ENCODE results near the gene SMIM5. TPM values are rescaled to one million over a fixed set of nuclear protein-coding genes. Genes with fewer than 3 reads are reported as not detected.

The SMIM5 gene
- total and polyA plus RNA-seq, 2 experiments from 2014 or later: 0.60 to 0.89 TPM

DNA sequence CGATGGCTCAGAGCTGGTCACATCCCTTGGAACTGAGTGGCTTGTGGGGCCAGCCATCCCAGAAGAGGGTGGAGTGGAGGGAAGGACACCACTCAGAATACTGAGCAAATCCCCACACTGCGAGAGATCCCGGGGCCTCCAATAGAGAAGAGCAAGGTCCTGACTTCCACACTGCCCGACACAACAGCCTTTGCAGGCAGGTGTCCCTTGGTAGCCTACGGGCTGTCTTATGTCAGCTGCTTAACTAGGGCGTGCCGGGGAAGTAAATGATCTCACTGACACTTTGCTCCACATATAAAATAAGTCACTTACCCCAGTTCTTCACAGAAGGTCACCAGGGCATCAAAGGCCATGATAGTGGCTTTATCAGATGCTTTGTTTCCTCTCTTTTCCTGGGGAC is 17.6 kb downstream of the SMIM5 start:
- Histone ChIP-seq H3K9me3 (ENCODE audit: low read depth) (no peaks in the 10 kb centered on the region), H3K36me3 (peaks cover 24% of the 10 kb centered on the region), H3K27ac (no peak overlapping the region), H3K4me3 (no peak overlapping the region), H3K4me1 (ENCODE audit: low read depth) (no peaks in the 10 kb centered on the region), H3K27me3 (no peaks in the 10 kb centered on the region)
- TF ChIP-seq, protein P1, sequence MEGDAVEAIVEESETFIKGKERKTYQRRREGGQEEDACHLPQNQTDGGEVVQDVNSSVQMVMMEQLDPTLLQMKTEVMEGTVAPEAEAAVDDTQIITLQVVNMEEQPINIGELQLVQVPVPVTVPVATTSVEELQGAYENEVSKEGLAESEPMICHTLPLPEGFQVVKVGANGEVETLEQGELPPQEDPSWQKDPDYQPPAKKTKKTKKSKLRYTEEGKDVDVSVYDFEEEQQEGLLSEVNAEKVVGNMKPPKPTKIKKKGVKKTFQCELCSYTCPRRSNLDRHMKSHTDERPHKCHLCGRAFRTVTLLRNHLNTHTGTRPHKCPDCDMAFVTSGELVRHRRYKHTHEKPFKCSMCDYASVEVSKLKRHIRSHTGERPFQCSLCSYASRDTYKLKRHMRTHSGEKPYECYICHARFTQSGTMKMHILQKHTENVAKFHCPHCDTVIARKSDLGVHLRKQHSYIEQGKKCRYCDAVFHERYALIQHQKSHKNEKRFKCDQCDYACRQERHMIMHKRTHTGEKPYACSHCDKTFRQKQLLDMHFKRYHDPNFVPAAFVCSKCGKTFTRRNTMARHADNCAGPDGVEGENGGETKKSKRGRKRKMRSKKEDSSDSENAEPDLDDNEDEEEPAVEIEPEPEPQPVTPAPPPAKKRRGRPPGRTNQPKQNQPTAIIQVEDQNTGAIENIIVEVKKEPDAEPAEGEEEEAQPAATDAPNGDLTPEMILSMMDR (IDR thresholded peaks at IDR 0.05; ENCODE audit: low read depth, low read length): no peak
- no peak for DNase-seq (ENCODE audit: low read depth in 1 of 2, low spot score in 1 of 2)

DNA sequence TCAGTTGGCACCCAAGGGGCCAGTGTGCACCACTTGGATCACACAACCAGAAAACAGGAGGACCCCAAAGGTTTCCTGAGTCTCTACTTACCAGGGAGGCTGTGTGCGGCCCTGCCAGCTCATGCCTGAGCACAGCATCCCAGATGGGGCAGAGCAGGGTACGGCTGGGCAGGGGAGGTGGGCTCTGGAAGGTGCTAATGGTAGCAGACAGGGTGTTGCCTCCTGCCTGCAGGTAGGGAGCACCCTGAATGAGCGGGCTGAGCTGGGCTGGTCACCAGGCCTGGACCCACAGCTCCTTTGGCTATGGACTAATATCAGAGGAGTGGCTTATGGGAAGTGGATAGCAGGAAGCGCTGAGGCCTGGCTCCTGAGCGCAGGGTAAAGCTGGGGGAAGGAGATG is 19.1 kb downstream of the SMIM5 start:
- no peak overlapping the region for H3K4me3 ChIP-seq
- no peak overlapping the region for H3K27ac ChIP-seq
- H3K4me1 ChIP-seq (ENCODE audit: low read depth): no peaks in the 10 kb centered on the region
- H3K36me3 ChIP-seq: peaks cover 24% of the 10 kb centered on the region
- TF ChIP-seq, protein P1 (IDR thresholded peaks at IDR 0.05; ENCODE audit: low read depth, low read length): no peak
- no peaks in the 10 kb centered on the region for H3K27me3 ChIP-seq
- no peaks in the 10 kb centered on the region for H3K9me3 ChIP-seq (ENCODE audit: low read depth)
- no peak for DNase-seq (ENCODE audit: low read depth in 1 of 2, low spot score in 1 of 2)

DNA sequence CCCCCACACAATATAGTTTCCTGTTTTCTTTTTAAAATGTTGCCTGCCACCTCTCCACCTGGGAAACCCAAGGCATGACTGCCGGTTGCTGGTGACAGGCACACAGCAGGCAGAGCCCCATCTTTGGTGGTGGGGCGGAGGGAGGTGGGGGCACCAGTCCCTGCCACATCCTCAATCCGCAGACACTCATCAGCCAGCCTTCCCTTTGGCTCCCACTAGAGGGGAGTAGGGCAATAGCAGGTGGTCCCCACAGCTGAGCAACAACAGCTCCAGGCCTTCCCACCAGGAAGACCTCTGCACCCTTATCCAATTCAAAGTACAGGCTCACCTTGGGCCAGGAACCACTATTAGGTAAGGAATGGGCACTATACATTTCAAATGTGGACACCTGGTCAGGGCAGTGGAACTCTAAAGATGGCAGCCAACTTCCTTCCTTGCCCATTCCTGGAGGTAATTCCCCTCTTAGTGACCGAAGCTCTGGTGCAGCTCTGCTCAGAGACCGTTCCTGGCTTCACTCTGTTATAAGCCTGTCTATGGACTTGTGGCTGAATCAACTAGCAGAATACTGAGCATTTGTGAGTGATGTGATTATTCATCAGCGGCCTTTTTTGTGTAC is 19.8 kb downstream of the SMIM5 start:
- TF ChIP-seq, protein P1 (IDR thresholded peaks at IDR 0.05; ENCODE audit: low read depth, low read length): peak; percentile 85
- H3K27ac ChIP-seq: peak overlapping the region; percentile 28
- H3K27me3 ChIP-seq: no peaks in the 10 kb centered on the region
- H3K36me3 ChIP-seq: peaks cover 24% of the 10 kb centered on the region
- H3K4me3 ChIP-seq: no peak overlapping the region
- DNase-seq (ENCODE audit: low read depth in 1 of 2, low spot score in 1 of 2): peak; percentile 36 to 55
- no peaks in the 10 kb centered on the region for H3K4me1 ChIP-seq (ENCODE audit: low read depth)
- no peaks in the 10 kb centered on the region for H3K9me3 ChIP-seq (ENCODE audit: low read depth)

DNA sequence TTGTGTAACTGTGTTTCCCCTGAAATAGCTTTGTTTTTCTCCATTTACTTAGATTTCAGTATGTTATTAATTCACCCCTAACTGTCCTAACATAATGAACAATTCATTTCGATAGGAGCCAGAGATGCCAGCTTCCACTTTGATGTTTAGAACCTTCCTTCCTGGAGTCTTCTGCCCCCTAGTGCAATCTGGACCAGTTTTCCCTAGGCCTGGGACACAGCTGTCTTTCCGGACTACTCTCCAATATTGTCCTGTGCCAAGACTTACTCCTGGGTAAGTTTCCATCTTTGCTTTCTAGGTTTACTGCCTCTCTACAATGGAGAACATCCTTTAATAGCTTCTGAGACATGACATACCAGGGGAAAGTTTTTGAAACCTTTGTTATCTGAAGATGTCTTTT is 20.9 kb downstream of the SMIM5 start:
- peak in 1 of 2 donors; percentile 15 for DNase-seq (ENCODE audit: low read depth in 1 of 2, low spot score in 1 of 2)
- no peaks in the 10 kb centered on the region for H3K9me3 ChIP-seq (ENCODE audit: low read depth)
- TF ChIP-seq, protein P1 (IDR thresholded peaks at IDR 0.05; ENCODE audit: low read depth, low read length): no peak
- no peaks in the 10 kb centered on the region for H3K27me3 ChIP-seq
- H3K4me1 ChIP-seq (ENCODE audit: low read depth): no peaks in the 10 kb centered on the region
- H3K36me3 ChIP-seq: peaks cover 26% of the 10 kb centered on the region
- H3K4me3 ChIP-seq: no peak overlapping the region
- H3K27ac ChIP-seq: no peak overlapping the region

DNA sequence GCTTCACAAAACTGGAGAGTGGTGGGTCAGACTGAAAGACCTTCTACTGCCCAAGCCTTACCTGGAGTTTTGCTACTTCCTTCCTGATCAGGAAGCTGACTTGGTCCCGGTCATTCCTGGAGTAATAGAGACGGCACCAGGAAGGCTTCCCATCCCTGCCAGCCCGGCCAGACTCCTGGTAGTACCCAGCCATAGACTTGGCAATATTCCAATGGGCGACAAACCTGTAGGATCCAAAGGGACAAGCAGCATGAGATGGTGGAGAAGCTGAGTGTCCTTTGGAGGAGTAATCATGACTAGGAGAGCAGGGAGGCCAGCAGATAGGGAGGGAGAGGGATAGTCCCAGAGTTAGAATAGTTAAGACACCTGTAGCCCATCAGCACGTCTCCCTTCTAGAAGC is 25.0 kb downstream of the SMIM5 start:
- Histone ChIP-seq H3K27me3 (no peaks in the 10 kb centered on the region), H3K4me3 (no peak overlapping the region), H3K36me3 (peaks cover 31% of the 10 kb centered on the region), H3K4me1 (ENCODE audit: low read depth) (no peaks in the 10 kb centered on the region), H3K27ac (no peak overlapping the region), H3K9me3 (ENCODE audit: low read depth) (no peaks in the 10 kb centered on the region)
- DNase-seq (ENCODE audit: low read depth in 1 of 2, low spot score in 1 of 2): no peak
- TF ChIP-seq, protein P1 (IDR thresholded peaks at IDR 0.05; ENCODE audit: low read depth, low read length): no peak

Data from cardiac muscle cell (in vitro differentiated cells and primary cell).